ENCODE data around the gene CROCC. TPM values are rescaled to one million over a fixed set of nuclear protein-coding genes. Genes with fewer than 3 reads are reported as not detected.
"Not testable (repeated sequence)": the region's sequence is repeated elsewhere in the genome, so short reads cannot be mapped to it uniquely, and the experiment has no call there.

CROCC gene
- total and polyA plus RNA-seq, 7 experiments from 2014 or later: 1.4 to 84.8 (median 61.9) TPM

DNA sequence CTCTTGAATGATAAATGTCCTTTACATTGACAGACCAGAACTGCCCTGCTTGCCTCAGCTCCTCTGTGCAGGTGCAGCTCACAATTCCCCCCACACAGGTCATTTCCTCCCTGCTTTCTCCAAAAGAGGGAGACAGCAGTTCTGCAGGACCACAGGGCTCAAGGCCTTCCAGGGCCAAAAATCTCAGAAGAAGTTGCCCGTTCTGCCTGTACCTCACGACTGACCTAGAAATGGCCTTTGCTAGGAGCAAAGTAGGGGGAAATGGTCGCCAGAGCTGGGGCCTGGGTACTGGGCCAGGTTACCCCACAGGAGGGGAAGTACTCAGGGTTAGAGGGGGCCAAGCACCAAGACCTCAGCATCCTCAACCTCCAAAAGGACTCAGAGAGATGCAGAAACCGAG, 14.9 kb upstream of the CROCC start:
- Mint-ChIP-seq H3K27ac (peak overlapping the region in 1 of 9 donors; percentile 10), H3K4me1 (peaks cover 15 to 45% (median 35%) of the 10 kb centered on the region in 7 donors), H3K9me3 (peaks cover 0 to 11% (median 0%) of the 10 kb centered on the region in 11 donors), H3K27me3 (peaks cover 0 to 5% (median 0%) of the 10 kb centered on the region in 5 donors), H3K4me3 (no peak overlapping the region), H3K36me3 (peaks cover 0 to 13% (median 5%) of the 10 kb centered on the region in 5 donors)
- DNase-seq: no peak
- ChIA-PET CTCF (no interaction called here), POLR2A (interaction anchor here (0.6 to 4.8 kb wide), 3 partner anchors 9 to 18 kb away, joined by 3 to 72 read pairs (median 7); no protein-coding TSS in a partner anchor)
- intact Hi-C loops (cut with micrococcal nuclease): loop anchor here in 1 of 2 donors (10.0 kb wide), 2 partner anchors 1072 to 1382 kb away; partner anchors contain the start of genes CASP9 and DNAJC16
- no peaks in the 10 kb centered on the region for H3K27me3 ChIP-seq (ENCODE audit: control insufficient read depth in 2 of 2, insufficient read depth in 2 of 2, low read length in 2 of 2)
- no peak overlapping the region for H3K4me3 ChIP-seq (ENCODE audit: low read length)
- H3K27ac ChIP-seq (ENCODE audit: low read depth, low read length): no peak overlapping the region
- H3K36me3 ChIP-seq (ENCODE audit: control insufficient read depth in 2 of 3, insufficient read depth in 3 of 3, low read length in 3 of 3): no peaks in the 10 kb centered on the region
- no peak for ATAC-seq
- H3K4me1 ChIP-seq (ENCODE audit: control insufficient read depth in 2 of 2, insufficient read depth in 2 of 2, low read length in 2 of 2): peaks cover 11 to 25% of the 10 kb centered on the region in 2 donors
- H3K9me3 ChIP-seq (ENCODE audit: control insufficient read depth in 2 of 3, low read length in 3 of 3): no peaks in the 10 kb centered on the region

DNA sequence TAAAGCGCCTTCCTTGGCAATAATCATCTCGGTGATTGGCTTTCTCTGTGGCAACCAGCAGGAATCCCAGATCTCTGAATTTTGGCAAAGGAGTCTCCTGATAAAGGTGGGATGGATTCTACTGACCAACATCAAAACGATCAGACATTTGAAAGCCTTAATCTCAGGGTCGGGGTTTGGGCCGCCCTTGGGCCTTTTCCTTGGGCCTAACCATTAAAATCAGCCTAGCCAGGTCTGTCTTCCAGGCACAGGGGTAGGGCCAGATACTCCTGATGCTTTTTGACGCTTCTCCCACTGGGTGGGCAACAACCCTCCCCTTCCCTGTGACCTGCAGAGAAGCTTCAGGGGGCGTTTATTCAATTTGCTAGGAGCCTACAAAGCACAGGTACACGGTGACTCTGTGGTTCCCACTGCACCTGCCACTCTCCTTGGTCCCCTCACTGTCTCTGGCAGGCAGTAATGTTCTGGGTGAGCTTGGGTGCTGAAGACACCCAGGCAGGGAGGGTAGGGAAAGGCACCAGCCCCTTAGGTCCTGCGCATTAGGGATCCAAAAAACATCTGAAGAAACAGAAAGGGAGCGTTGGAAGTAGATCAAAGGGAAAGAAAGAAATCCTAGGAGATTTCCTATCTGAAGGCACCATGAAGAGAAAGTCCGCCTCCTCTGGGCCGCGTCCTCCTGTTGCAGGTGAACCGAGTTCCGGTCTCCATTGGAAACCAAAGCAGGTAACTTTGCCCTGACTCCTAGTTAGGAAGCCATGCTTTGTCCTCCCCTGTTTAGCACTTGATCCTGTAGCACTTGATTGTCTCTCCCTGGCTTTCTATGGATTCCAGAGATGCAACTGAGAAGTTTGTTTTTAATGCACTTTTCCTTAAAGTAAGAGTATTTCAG, 13.6 kb upstream of the CROCC start:
- ATAC-seq: no peak
- Histone ChIP-seq H3K4me1 (ENCODE audit: control insufficient read depth in 2 of 2, insufficient read depth in 2 of 2, low read length in 2 of 2) (peaks cover 14 to 25% of the 10 kb centered on the region in 2 donors), H3K36me3 (ENCODE audit: control insufficient read depth in 2 of 3, insufficient read depth in 3 of 3, low read length in 3 of 3) (no peaks in the 10 kb centered on the region), H3K27ac (ENCODE audit: low read depth, low read length) (no peak overlapping the region), H3K4me3 (ENCODE audit: low read length) (no peak overlapping the region), H3K27me3 (ENCODE audit: control insufficient read depth in 2 of 2, insufficient read depth in 2 of 2, low read length in 2 of 2) (no peaks in the 10 kb centered on the region), H3K9me3 (ENCODE audit: control insufficient read depth in 2 of 3, low read length in 3 of 3) (no peaks in the 10 kb centered on the region)
- ChIA-PET POLR2A (interaction anchor here (1.0 to 1.6 kb wide), 2 partner anchors 11 to 12 kb away, joined by 3 to 7 read pairs; no protein-coding TSS in a partner anchor), CTCF (interaction anchor here (0.6 kb wide), 1 partner anchor 389 kb away, joined by 3 read pairs; no protein-coding TSS in a partner anchor)
- intact Hi-C loops (cut with micrococcal nuclease): loop anchor here in 1 of 2 donors (10.0 kb wide), 2 partner anchors 1073 to 1383 kb away; partner anchors contain the start of genes CASP9 and DNAJC16
- Mint-ChIP-seq H3K27ac (peak overlapping the region in 7 of 9 donors; percentile 1 to 83 (median 61)), H3K4me3 (peak overlapping the region in 1 of 10 donors; percentile 16), H3K4me1 (peaks cover 23 to 47% (median 36%) of the 10 kb centered on the region in 7 donors), H3K9me3 (peaks cover 0 to 11% (median 0%) of the 10 kb centered on the region in 11 donors), H3K27me3 (peaks cover 0 to 7% (median 0%) of the 10 kb centered on the region in 5 donors), H3K36me3 (peaks cover 0 to 13% (median 5%) of the 10 kb centered on the region in 5 donors)
- no peak for DNase-seq

DNA sequence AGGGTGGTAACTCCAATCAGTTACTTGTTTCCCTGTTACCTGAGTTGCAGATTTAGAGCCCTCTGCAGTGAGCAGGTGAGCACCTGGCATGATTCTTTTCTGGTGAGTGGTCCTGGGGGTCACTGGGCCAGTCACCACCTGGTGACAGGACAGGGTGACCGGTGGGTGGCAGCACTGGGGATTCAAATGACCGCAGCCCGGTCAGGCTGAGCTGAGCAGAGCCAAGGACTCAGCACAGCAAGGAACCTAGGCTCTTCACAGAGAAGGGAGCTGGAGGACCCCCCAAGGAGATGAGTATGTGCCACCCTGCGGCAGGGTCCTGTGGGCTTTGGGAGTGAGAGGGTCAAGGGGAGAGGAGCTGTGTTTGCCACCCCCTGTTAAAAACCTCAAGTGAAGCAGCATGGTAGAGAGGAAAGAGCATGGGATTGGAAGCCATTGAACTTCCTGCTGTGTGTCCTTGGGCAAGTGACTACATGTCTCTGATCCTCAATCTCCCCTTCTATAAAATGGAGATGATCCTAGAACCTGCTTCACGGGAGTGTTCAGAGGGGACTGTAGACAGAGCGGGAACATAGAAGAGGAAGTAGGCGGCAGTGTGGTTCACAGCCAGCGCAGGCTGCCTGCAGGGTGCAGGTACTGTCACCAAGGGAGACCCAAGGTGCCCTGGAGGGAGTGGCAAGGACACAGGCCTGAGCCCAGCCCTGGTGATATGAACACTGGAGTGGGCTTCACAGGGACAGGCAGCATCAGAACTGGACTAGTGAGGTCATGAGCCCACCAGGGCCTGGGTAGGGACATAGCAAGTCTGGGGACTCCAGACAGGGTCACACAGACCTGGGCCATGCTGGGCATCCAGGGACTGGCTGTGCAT, 9.6 kb upstream of the CROCC start:
- ATAC-seq; DNase-seq; H3K36me3 Mint-ChIP-seq; H3K9me3 Mint-ChIP-seq; CTCF ChIA-PET; H3K27me3 ChIP-seq (ENCODE audit: control insufficient read depth in 2 of 2, insufficient read depth in 2 of 2, low read length in 2 of 2); H3K9me3 ChIP-seq (ENCODE audit: control insufficient read depth in 2 of 3, low read length in 3 of 3); H3K27ac ChIP-seq (ENCODE audit: low read depth, low read length); H3K36me3 ChIP-seq (ENCODE audit: control insufficient read depth in 2 of 3, insufficient read depth in 3 of 3, low read length in 3 of 3); H3K4me3 ChIP-seq (ENCODE audit: low read length): not testable (repeated sequence)
- Mint-ChIP-seq H3K27ac (peak overlapping the region in 5 of 9 donors; percentile 5 to 65 (median 27)), H3K27me3 (peaks cover 0 to 13% (median 0%) of the 10 kb centered on the region in 5 donors), H3K4me1 (peaks cover 36 to 63% (median 51%) of the 10 kb centered on the region in 7 donors), H3K4me3 (peak overlapping the region in 9 of 10 donors; percentile 9 to 87 (median 84))
- intact Hi-C loops (cut with micrococcal nuclease): loop anchor here in 1 of 2 donors (5.0 to 10.0 kb wide), 8 partner anchors 100 to 1295 kb away; partner anchors contain the start of genes ATP13A2, DDI2, NBPF1 and NECAP2
- POLR2A ChIA-PET: interaction anchor here (0.7 to 1.2 kb wide), 2 partner anchors 8 to 13 kb away, joined by 3 to 15 read pairs; no protein-coding TSS in a partner anchor
- H3K4me1 ChIP-seq (ENCODE audit: control insufficient read depth in 2 of 2, insufficient read depth in 2 of 2, low read length in 2 of 2): peaks cover 10 to 11% of the 10 kb centered on the region in 2 donors

DNA sequence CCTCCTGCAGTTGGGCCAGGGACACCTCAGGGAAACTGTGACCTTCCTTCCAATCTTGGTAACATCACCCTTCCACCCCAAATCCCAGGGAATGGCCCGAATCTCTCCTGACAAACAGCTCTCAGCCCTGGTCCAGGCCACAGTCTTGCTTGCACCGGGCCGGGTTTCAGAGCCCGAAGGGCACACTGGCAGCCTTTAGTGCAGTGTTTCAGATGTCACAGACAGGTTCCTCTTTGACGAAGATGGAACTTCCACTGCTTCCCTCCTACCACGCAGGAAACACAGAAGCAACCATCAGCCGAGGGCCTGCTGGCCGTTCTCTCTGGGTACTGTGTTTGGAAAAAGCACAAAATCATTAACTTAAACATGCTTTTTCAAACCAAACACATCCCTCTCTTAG, 9.0 kb upstream of the CROCC start:
- H3K9me3 Mint-ChIP-seq; H3K36me3 Mint-ChIP-seq; H3K27ac ChIP-seq (ENCODE audit: low read depth, low read length); CTCF ChIA-PET; H3K36me3 ChIP-seq (ENCODE audit: control insufficient read depth in 2 of 3, insufficient read depth in 3 of 3, low read length in 3 of 3); DNase-seq; ATAC-seq; H3K27me3 ChIP-seq (ENCODE audit: control insufficient read depth in 2 of 2, insufficient read depth in 2 of 2, low read length in 2 of 2); H3K9me3 ChIP-seq (ENCODE audit: control insufficient read depth in 2 of 3, low read length in 3 of 3): not testable (repeated sequence)
- Mint-ChIP-seq H3K4me1 (peaks cover 33 to 57% (median 46%) of the 10 kb centered on the region in 7 donors), H3K4me3 (peak overlapping the region; percentile 79 to 89 (median 84)), H3K27ac (peak overlapping the region in 6 of 9 donors; percentile 74 to 90 (median 86)), H3K27me3 (peaks cover 0 to 13% (median 0%) of the 10 kb centered on the region in 5 donors)
- POLR2A ChIA-PET: interaction anchor here (0.6 to 1.2 kb wide), 3 partner anchors 9 to 140 kb away, joined by 3 to 15 read pairs (median 3); no protein-coding TSS in a partner anchor
- peaks cover 10 to 11% of the 10 kb centered on the region in 2 donors for H3K4me1 ChIP-seq (ENCODE audit: control insufficient read depth in 2 of 2, insufficient read depth in 2 of 2, low read length in 2 of 2)
- peak overlapping the region; percentile 94 for H3K4me3 ChIP-seq (ENCODE audit: low read length)
- intact Hi-C loops (cut with micrococcal nuclease): loop anchor here (1.0 to 10.0 kb wide), 10 partner anchors 7 to 1295 kb away; partner anchors contain the start of genes ATP13A2 (in 1 of the 2), DDI2 (in 1 of the 2), NBPF1 (in 1 of the 2) and NECAP2 (in 1 of the 2)

DNA sequence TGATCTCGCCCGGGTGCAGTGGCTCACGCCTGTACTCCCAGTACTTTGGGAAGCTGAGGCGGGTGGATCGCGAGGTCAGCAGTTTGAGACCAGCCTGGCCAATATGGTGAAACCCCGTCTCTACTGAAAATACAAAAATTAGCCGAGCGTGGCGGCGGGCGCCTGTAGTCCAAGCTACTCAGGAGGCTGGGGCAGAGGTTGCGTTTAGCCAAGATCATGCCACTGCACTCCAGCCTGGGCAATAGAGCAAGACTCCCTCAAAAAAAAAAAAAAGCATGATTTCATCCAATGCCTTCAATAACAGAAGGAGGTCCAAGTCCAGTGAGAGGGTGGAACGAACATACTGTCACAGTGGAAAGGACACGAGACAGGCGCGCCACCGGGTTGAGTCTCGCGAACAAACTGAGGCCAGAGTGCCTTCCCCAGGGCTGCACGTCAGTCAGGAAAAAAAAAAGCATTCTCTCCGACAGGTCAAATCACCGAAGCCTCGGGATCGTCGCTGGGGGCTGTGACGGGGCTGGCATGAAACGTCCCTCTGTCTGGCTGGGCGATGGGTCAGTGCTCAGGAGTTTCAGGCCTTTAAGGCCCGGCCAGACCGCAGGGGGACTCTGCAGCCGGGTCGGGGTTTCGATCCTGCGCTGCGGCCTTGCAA, 8.4 kb upstream of the CROCC start:
- peaks cover 10 to 11% of the 10 kb centered on the region in 2 donors for H3K4me1 ChIP-seq (ENCODE audit: control insufficient read depth in 2 of 2, insufficient read depth in 2 of 2, low read length in 2 of 2)
- Mint-ChIP-seq H3K9me3 (no peaks in the 10 kb centered on the region), H3K36me3 (no peaks in the 10 kb centered on the region), H3K4me1 (peaks cover 33 to 52% (median 45%) of the 10 kb centered on the region in 7 donors), H3K4me3 (peak overlapping the region; percentile 79 to 89 (median 84)), H3K27ac (peak overlapping the region; percentile 71 to 90 (median 80)), H3K27me3 (peaks cover 0 to 13% (median 0%) of the 10 kb centered on the region in 5 donors)
- ChIA-PET CTCF (no interaction called here), POLR2A (interaction anchor here (0.6 to 1.2 kb wide), 3 partner anchors 9 to 139 kb away, joined by 3 to 15 read pairs (median 3); no protein-coding TSS in a partner anchor)
- H3K27me3 ChIP-seq (ENCODE audit: control insufficient read depth in 2 of 2, insufficient read depth in 2 of 2, low read length in 2 of 2): no peaks in the 10 kb centered on the region
- H3K4me3 ChIP-seq (ENCODE audit: low read length): peak overlapping the region; percentile 94
- intact Hi-C loops (cut with micrococcal nuclease): loop anchor here (1.0 to 10.0 kb wide), 10 partner anchors 8 to 1296 kb away; partner anchors contain the start of genes ATP13A2 (in 1 of the 2), DDI2 (in 1 of the 2), NBPF1 (in 1 of the 2) and NECAP2 (in 1 of the 2)
- H3K36me3 ChIP-seq (ENCODE audit: control insufficient read depth in 2 of 3, insufficient read depth in 3 of 3, low read length in 3 of 3): no peaks in the 10 kb centered on the region
- ATAC-seq: no peak
- peak overlapping the region; percentile 75 for H3K27ac ChIP-seq (ENCODE audit: low read depth, low read length)
- no peak for DNase-seq
- H3K9me3 ChIP-seq (ENCODE audit: control insufficient read depth in 2 of 3, low read length in 3 of 3): no peaks in the 10 kb centered on the region
